SW 1271 (cell line): Measurements from ENCODE around the gene PCDHA1.

Experiments
- DNase-seq, 2 experiments: peaks; one replicate each; lab custom pipeline; 2025; lab: John Stamatoyannopoulos, UW

PCDHA1 gene

DNA sequence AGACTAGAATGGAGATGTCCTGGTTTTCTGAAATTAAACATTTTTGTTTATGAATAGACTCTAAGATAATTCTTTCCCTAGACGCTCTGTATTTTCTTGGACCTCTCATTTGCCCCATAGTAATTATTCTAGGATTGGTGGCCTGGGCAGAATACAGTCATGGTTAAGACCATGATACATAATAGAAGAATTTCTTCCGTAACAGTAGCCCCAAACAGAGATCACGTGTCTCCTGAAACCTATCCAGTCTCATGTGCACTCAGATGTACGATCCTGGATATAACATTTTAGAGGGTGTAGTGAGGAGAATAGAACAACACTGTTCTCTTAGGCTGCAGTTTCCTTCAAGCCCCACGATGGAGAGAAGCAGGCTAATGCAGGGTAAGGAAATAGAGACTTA is 202.7 kb downstream of the PCDHA1 start:
- no peak for DNase-seq

DNA sequence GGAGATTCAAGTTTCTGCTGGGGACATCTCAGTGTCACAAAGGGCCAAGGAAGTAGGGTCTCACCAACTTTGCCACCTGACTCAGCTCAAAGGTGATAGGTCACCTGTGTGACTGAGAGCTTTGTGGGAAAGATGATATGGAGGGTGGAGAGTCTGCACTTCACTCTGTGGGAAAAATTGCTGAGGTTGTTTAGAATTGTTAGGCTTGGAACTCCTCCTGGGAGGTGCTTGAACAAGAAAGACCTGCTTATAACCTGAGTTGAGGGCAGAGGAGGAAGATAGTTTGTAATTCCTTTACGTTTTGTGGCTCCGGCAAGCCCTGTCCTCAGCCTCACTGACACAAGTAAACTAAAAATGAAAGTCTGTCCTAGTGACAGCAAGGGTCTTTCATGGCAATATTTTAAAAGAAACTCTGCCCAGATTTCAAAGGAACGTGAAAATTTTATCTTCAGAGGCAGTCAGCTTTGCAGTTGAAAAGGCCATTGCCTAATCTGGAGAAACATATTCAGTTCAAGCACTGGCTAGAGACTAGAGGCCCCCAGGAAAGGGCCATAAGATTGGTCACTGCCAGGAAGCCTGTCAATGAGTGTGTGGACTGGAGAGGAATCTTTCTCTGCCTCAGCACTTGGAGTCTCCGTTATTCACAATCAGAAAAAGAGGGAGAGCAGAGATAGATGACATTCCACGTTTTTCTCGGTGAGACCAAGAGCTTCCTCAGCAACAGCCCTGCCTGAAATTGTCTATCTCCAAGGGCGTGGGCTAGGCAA is 203.5 kb downstream of the PCDHA1 start:
- DNase-seq, result no peak

DNA sequence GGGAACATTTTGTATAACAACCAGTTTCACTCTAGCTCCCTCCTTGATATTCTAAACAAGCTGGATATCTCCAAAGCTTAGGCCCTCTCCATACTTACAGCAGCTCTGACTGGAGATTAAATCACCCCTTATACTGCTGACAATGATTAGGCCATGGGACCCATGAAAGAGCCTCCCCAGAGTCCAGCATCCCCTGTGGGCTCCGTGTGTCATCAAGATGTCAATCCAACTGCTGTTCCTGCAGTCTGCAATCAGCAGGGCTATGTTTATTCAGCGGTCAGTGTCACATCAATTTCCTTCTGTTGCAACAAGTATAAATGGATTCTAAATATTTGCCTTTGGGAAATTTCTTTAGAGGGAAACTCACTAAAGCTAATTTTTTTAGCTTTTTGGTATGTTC is 206.9 kb downstream of the PCDHA1 start:
- no peak for DNase-seq

DNA sequence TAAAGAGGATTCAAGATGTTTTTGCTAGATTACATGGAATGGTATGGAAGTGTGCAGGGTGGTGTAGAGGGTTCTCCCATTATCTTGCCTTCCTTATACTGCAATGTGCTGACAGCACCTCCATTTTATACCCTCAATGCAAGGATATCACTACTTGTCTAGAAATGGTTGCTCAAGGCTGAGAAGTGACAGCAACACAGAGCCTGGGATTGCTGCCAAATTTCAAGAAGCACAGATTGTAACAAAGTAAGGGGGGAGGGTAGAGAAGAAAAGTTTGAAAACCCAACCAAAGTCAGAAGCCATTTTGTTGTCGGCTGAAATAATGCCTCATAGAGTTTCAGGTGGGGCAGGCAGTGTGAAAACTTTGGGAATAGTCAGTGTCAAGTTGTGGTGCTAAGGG is 210.1 kb downstream of the PCDHA1 start:
- DNase-seq, result no peak

DNA sequence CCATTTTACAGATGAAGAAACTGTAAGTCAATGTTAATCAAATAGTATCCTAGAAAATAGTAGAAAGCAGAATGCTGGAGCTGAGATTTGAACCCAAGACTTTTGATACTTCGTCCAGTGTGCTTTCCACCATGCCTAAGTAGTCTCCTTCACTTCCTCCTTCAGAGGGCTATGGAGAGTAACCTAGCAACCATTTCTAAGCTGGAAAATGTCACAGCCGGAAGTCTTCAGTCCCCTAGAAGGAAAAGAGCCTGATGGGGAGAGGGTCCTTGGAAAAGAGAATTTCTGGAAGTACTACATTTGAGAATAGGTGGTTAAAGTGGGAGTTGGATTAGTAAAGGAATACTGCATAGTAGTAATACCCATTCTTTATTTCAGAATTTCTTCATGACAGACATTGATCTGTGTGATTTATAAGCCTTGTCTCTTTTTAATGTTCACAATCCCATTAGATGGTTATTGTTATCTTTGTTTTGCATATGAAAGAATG is 213.0 kb downstream of the PCDHA1 start:
- no peak for DNase-seq

DNA sequence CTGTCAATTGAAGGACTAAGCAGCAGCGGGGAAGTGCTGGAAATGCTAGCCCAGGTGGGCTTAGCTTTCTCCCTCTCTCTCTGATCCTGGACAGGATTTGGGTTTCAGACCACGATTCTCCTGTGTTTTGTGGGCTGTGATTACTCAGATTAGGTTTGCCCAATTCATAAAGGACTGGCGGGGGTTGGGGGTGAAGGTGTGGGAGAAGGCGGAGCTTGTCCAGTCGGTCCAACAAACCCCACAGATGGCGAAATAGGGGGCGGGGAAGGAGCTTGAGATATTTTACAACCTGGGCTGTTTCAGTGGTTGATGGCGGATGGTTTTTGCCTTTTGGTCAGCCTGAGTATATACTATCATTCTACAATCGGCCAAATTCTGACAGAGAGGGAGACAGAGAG is 215.5 kb downstream of the PCDHA1 start:
- DNase-seq, result no peak

DNA sequence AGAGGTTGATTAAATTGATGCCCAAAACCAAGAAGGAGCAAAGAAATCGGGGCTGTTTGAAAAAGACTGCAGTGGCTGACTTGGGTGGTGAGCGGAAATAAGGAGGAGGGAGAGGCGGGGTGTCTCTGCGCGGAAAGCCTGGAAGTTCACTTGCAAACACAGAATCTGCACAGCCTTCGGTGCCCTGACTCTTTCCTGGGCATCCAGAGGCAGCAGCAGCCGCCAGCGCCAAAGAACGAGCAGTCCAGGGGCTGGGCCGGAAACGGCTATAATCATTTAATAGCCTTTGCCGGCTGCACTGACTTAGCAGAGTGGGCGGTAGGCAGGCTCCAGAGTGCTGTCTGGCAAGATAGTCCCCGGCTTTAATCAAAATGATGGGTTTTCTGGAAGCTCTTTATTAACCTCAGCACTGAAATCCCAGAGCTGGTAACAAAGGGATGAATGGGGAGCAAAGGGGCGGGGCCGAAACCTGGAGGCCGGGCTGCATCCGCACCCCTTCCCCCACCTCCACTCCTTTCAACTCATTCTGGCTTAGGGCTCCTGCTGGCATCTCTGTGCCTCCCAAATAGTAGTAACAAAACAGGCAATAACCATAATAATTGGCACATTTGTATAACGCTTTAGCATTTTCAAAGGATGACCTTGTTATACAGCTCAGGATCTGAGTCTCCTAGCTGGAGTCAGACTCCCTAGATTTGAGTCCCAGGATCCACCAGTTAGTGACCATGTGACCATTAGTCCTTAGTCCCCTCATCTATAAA is 216.1 kb downstream of the PCDHA1 start:
- DNase-seq, result no peak

DNA sequence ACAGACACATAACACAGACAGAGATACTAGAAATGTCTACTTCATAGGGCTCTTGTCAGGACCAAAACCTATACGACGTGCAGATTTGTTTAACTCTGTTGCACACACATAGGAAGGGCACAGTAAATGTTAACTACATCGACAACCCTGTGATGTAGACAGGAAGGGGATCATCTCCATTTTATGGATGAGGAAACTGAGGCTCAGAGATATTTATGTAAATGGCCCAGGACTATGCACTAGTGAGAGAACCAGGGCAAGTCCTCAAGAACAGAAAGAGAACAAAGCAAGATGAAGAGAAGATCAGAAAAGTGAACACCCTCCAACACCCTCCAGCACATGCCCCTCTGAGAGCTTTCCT is 216.6 kb downstream of the PCDHA1 start:
- DNase-seq, result no peak

DNA sequence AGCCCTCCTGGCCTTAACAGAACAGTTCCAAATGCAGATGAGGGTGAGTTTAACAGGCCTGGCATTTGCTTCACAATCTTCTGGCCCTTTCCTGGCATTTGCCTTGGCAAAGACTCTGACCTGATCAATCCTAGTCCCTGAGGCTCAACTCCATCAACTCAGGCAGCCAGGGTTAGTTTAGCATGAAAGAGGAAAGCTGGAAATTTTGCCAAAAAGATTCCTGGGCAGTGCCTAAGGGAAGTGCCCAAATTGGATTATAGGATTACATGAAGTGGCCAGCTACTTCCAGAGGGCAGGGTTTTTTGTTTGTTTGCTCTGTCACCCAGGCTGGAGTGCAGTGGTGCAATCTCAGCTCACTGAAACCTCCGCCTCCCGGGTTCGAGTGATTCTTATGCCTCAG is 217.1 kb downstream of the PCDHA1 start:
- DNase-seq, result no peak

DNA sequence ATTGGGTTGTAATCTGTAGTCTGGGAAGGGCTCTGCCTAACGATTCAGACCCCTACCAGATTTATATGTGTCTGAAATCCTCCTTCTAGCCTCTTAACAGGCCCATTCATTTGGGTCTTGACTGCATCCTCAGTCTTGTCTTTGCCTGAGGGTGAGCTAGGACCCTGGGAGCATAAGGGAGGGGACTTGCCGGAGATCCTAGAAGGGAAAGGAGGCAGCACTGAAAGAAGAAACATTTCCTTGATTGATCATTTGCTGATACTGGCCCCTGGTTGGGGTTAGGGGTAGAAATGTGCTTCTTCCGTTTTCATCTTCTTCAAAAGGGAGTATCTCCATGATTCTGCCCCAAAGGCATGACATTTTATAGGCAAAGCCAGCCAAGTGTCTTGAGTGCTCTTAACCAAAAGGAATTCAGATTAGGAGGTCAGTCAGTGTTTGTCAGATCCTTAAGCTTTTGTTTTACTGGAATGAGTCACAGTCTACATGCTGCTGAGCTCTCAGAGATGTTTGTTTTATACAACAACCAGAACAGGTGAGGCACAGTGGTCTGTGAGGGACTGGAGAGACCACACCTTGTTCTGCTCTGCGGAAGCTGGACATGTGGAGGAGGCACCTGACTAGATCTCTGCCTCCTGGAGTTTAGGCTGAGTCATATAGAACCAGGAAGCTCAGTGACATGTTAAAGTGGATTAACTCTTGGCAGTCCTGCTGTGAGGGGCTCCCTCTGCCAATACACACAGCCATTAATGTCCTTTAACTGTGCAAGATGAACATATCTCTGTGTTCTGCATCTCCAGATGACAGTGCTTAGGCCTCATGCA is 218.1 kb downstream of the PCDHA1 start:
- peak; percentile 31 to 77 for DNase-seq

DNA sequence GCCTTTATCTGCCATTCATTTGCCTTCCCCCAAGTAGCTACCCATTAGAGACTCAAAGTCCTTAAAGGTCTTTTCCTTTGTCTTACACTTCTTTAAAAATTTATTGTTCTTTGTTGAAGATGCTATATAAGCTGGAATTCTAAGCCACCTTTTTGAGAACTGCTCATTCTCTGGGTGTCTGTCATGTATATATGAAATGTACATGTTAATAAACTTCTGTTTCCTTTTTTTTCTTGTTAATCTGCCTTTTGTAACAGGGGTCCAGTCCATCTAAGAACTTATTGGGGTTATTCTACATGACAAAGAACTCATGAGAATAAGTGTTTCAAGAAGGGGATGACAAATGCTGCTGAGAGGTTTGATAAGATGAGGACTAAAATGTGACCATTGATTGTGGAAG is 221.9 kb downstream of the PCDHA1 start:
- no peak for DNase-seq

DNA sequence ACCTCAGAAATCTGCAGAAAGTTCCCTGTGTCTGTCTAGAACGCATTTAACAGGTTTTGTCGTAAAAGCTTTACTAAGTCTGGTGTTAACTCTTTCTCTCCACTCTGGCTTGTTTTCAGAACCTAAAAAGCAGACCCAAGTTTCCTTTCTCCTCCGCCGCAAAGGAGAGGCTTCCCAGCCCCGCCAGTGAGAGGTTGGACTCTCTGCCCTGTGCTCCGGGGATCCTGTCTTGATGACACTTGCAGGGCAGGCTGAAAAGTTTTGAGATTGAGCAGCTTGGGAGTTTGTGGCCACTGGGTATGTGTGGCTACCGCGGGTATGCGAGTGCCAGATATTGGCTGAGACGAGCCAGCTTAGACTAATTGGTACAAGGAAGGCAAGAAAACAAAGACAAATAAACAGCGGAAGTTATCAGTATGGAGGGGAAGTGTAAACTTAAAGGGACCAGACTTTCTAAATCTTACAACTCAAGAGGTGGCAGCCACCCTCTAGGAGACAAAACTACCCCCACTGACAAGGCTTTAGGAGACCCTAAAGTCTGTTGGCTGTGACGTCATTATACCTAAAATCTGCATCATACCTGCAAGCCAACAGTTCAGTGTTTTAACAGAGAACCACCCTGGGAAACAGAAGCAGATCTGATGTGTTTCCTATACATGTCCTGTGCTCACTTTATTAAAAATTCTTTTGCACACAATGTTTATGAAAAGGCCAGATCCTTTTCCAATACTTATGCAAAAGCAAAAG is 224.3 kb downstream of the PCDHA1 start:
- no peak for DNase-seq

DNA sequence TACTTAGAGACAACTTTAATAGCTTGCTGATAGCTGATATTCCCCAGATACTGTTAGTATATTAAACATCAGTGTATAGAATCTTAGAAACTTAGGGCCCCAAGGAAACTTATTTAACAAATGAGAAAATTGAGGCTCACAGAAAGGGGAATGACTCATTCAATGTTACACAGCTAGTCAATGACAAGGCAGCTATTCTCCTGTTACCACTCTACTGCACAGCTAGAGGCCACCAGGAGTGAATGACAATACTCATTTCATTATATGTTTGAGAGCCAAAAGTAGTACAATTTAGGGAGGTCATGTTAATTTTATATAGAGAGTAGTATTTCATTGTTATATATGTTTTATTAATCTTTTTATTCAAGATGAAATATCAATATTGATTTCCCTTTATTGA is 232.0 kb downstream of the PCDHA1 start:
- no peak for DNase-seq

DNA sequence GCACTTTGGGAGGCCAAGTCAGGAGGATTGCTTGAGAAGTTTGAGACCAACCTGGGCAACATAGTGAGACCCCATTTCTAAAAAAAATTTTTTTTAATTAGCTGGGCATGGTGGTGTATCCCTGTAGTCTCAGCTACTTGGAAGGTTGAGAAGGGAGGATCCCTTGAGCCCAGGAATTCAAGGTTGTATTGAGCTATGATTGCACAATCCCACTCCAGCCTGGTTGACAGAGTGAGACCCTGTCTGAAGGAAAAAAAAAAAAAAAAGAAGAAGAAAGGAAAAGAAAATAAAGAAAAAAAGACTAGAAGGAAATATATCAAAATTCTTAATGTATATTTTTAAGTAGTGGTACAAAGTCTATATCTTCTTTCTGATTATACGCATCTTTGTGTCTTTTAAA is 236.4 kb downstream of the PCDHA1 start:
- no peak for DNase-seq

DNA sequence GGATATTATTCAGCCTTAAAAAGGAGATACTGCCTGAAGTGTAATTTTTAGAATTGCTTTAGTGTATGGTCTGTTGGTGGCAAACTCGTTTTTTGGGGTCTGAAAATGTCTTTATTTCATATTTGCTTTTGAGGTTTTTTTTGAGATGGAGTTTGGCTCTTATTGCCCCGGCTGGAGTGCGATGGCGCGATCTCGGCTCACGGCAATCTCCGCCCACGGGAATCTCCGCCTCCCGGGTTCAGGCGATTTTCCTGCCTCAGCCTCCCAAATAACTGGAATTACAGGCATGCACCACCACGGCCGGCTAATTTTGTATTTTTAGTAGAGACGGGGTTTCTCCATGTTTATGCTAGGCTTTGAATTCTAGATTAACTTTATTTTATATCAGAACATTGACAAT is 245.1 kb downstream of the PCDHA1 start:
- no peak for DNase-seq

DNA sequence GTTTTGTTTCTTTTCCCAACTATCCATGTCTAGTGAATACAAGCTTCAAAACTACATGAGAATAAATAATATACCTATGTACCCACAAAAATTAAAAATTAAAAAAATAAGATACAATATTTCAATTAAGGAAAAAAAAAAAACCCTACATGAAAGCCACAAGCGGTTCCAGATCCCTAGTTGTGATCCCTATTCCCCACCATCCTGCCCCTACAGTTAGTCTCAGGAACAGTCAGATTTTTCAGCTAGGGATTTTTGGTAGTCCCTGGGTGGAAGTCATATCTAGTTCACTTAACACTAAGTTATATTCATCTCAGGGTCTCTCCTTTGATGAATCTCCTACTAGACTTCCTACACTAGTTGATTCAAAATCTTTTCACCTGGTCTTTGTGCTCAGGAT is 246.7 kb downstream of the PCDHA1 start:
- peak in 1 of 2 experiments; percentile 4 for DNase-seq

DNA sequence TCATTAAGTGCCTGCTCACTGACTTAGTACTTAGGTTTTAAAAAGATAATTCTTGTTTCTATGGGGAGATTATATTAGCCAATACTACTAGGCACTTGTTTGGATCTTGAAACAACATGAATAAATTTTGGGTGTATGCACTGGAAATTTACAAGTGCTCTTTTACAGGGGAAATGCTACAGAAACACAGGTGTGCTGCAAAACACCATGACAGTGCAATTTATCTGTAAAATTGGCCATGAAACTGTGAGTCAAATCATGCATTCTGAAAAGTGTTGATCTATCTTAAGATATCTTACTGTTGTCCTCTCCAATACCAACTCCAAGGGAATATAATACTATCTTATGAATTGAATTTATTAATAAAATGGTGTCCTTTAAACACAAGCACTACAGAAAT is 253.1 kb downstream of the PCDHA1 start:
- no peak for DNase-seq

DNA sequence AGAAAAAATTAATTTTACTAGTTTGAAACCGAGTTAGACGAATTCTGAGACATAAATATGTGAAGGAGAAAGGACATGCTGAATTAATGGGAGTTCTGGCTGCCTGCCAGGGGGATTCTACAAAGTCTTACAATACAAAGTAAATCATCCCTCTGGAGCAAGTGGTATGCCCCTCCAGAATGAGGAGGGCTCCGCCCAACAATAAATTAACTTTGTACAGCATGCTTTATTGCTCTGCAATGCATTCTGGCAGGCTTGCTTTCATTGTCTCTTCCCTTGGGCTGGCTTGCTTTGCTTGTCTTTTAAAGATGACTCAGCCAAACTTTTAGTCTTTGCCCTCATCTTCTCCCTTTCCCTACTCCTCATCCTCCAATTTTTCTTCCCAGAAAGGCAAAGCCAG is 253.6 kb downstream of the PCDHA1 start:
- no peak for DNase-seq

DNA sequence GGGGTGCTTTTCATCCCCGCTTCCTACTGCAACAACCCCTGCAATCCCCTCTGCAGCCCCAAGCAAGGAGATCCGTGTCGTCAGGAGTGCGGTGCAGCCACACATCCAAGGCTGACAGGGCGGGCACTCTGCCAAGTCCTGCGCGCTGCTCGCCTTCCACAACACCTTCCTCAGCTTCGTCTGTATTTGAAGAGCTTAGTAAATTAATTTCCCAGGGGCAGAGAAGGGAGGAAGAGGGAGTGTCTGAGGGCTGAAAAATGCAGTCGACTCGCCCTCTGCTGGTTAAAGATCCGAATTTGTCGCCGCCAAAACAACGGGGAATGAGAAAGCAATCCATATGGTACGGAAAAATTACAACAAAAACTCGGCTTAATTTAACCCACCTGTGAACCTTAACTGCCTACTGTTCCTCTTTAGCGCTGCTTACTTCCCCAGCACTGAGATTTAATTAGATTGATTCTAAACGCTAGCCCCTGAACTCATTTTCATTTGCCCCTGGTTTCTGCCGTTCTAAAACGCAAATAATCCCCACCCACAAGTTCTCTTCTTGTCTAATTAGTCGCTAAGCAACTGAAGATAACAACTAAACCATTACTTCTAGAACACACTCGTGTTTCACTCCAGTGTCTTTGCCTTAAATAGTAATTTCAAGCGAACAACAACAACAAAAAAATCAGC is 254.3 kb downstream of the PCDHA1 start:
- peak; percentile 60 to 84 for DNase-seq

DNA sequence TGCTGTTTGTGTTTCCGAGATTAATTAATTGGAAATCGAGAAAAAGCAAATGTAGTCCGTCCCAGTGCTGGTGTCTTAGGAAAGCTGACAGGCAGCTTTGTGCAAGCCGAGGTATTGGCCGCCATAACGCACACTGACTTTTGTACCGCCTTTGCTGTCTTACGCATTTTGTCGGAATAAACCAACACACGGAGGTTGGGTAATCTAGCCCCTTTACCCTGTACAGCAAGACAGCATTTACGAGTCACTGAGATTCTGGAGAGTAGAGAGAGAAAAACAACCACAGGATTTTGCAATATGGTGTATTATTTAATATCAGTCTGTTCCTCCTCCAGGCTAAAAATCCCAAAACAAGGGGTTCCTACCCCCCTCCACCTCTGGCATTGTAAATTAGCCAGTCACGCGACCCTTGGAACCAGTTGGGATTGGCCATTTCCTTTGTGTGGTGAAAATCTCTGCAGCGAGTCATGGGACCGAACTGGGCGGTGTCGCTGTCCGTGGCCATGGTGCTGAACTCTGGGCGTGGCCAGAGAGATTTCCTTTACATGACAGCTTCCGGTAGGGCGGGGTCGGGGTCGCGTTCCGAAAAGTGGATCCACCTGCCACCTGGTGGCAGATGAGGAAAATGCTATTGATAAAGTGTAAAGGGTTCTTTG is 255.0 kb downstream of the PCDHA1 start:
- peak; percentile 93 to 96 for DNase-seq

DNA sequence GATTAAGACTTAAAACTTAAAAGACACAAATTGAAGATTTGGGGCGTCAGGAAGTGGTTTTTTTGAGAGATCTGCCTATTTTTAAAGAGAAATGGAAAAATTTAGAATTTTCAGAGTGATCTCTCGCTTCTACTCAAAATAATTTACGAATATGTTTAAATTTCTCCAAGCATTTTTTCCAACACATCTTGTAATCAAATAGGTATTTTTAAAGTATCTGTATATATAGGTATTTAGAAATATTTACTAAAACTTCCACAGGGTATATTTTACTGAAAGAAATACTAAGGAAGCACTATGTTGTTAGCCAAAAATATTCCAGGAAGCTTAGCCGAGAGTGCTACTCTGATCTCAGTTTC is 255.5 kb downstream of the PCDHA1 start:
- DNase-seq, result no peak
